Gastrocnemius medialis (tissue), 4 donors: ENCODE results near the gene NCAPG. TPM values are rescaled to one million over a fixed set of nuclear protein-coding genes. Genes with fewer than 3 reads are reported as not detected.

Experiments
- ATAC-seq, 2 donors: fragments of 150-250 bp; one replicate each; pipeline ENCODE4 v1.9.1; 2016
- DNase-seq, 2 donors: peaks; one replicate each; pipeline ENCODE4 v3.0.0-alpha.2; 2019
- H3K27ac ChIP-seq, 4 donors: fragments of 200-600 bp; sonication (generic); 1 replicate in 1 of 4; 2 replicates in 3 of 4; pipeline ENCODE4 v1.5.1; 2016 to 2018; ENCODE audit warnings: mild to moderate bottlenecking in 2 of 4, moderate library complexity in 1 of 4
- H3K27me3 ChIP-seq, 3 donors: fragments of 200-600 bp; sonication (generic) in 2 of 3; 1 replicate in 1 of 3; 2 replicates in 2 of 3; pipeline versions ENCODE4 v1.5.1 to v1.6.0; 2016 to 2019; ENCODE audit warnings: mild to moderate bottlenecking in 1 of 3, moderate library complexity in 1 of 3
- H3K36me3 ChIP-seq, 2 donors: fragments of 200-600 bp; sonication (generic) in 1 of 2; one replicate each; pipeline ENCODE4 v1.5.1; 2017 to 2018
- H3K4me1 ChIP-seq, 2 donors: fragments of 200-600 bp; sonication (generic) in 1 of 2; one replicate each; pipeline ENCODE4 v1.5.1; 2016 to 2017; ENCODE audit warnings: mild to moderate bottlenecking in 2 of 2
- H3K4me3 ChIP-seq, 4 donors: fragments of 200-600 bp; sonication (generic) in 3 of 4; 1 replicate in 1 of 4; 2 replicates in 3 of 4; pipeline ENCODE4 v1.5.1; 2016 to 2019; ENCODE audit warnings: mild to moderate bottlenecking in 2 of 4
- H3K9me3 ChIP-seq, 3 donors: fragments of 200-600 bp; sonication (generic) in 2 of 3; 1 replicate in 1 of 3; 2 replicates in 2 of 3; pipeline ENCODE4 v1.5.1; 2016 to 2019
- POLR2A ChIP-seq, 2 donors: fragments of 450-650 bp; IDR thresholded peaks; one replicate each; pipeline ENCODE4 v1.6.1; 2017; ENCODE audit warnings: antibody characterized with exemption in 2 of 2, mild to moderate bottlenecking in 2 of 2, moderate library complexity in 2 of 2
- in situ Hi-C, 4 donors: fragments of 200-750 bp; cut with MboI; loops; one replicate each; pipeline versions ENCODE4 v1.15.0 to v1.8.0; 2017; ENCODE audit warnings: low sequenced_read_pairs in 4 of 4
- intact Hi-C: fragments of 100-400 bp; cut with DNase I; formaldehyde crosslinking; loops from one replicate; pipeline ENCODE4 v1.15.1; 2023; ENCODE audit warnings: low total_unique reads
- total RNA-seq, 4 donors: library from RNA; depleted of rRNA; stranded (reverse); fragments of >200 nt; gene quantifications; one replicate each; pipeline versions ENCODE4 v1.1.0 to v1.2.3, GENCODE V29; 2016
- TF ChIP-seq, protein P1 (sequence below), 5 experiments: fragments of 450-650 bp in 3 of 5; fragments of 200-600 bp in 2 of 5; sonication (generic) in 2 of 5; IDR thresholded peaks in 4 of 5; conservative IDR thresholded peaks in 1 of 5; 1 replicate in 4 of 5; 2 replicates in 1 of 5; pipeline ENCODE4 v1.5.1; 2016 to 2019; ENCODE audit warnings: antibody characterized with exemption in 5 of 5, mild to moderate bottlenecking in 3 of 5, moderate library complexity in 3 of 5

Gene NCAPG
- total RNA-seq, 4 donors from 2014 or later = 0.25 to 0.49 (median 0.33) TPM; not detected in 1

DNA sequence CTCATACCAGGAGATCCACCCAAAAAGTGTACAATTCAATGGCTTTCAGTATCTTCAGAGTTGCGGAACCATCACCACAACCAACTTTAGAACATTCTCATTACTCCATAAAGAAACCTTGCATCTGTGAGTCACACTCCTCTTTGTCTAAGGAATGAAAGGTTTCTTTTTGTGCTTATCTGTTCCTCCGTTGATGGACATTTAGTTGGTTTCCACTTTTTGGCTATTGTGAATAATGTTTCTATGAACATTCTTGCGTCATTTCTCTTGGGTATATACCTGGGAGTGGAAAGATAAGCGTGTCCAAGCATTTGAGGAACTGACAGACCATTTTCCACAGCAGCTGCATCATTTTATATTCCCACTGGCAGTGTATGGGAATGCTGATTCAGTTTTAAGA, 39.9 kb upstream of the NCAPG start:
- Histone ChIP-seq H3K4me1 (peaks cover 4 to 18% of the 10 kb centered on the region in 2 donors), H3K27me3 (no peaks in the 10 kb centered on the region), H3K9me3 (no peaks in the 10 kb centered on the region), H3K4me3 (peak overlapping the region in 1 of 4 donors; percentile 7), H3K27ac (peak overlapping the region; percentile 64 to 77 (median 70)), H3K36me3 (no peaks in the 10 kb centered on the region)
- in situ Hi-C loops (no loop called here), intact Hi-C loops (no loop called here)
- TF ChIP-seq, protein P1, sequence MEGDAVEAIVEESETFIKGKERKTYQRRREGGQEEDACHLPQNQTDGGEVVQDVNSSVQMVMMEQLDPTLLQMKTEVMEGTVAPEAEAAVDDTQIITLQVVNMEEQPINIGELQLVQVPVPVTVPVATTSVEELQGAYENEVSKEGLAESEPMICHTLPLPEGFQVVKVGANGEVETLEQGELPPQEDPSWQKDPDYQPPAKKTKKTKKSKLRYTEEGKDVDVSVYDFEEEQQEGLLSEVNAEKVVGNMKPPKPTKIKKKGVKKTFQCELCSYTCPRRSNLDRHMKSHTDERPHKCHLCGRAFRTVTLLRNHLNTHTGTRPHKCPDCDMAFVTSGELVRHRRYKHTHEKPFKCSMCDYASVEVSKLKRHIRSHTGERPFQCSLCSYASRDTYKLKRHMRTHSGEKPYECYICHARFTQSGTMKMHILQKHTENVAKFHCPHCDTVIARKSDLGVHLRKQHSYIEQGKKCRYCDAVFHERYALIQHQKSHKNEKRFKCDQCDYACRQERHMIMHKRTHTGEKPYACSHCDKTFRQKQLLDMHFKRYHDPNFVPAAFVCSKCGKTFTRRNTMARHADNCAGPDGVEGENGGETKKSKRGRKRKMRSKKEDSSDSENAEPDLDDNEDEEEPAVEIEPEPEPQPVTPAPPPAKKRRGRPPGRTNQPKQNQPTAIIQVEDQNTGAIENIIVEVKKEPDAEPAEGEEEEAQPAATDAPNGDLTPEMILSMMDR (IDR thresholded peaks at IDR 0.05 in 4 of 5, conservative IDR thresholded peaks at IDR 0.05 in 1 of 5) = no peak
- TF ChIP-seq POLR2A (IDR thresholded peaks at IDR 0.05) = no peak
- ATAC-seq (peak in 1 of 2 donors; percentile 28), DNase-seq (no peak)

DNA sequence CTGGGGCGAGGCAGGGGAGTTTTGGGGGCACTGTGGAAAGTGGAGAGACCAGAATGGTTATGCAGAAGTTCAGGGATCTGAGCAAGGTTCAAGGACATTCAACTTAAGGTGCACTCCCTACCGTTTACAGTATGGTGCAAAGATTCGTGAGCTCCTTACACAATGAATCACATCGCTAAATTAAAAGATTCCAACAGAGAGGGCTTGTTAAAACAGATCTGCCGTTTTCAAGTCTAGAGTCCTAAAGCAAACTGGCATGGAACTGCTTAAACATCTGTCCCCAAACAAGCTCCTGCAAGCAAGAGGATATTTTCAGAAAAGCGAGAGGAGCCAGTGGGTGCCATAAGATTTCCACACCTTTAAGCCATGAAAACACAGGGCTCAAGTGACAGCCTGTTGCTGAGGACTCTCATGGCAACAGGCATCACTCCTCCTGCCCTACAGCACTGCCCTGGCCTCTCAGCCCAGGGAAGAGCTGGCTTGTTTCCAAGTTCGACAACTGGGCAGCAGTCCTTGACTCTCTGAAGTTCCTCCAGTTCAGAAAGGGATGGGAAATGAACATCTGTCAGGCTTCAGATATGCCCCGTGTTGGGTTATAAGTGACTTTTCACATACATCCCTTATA, 39.4 kb upstream of the NCAPG start:
- TF ChIP-seq, protein P1 (IDR thresholded peaks at IDR 0.05 in 4 of 5, conservative IDR thresholded peaks at IDR 0.05 in 1 of 5) = no peak
- no peak for TF ChIP-seq POLR2A (IDR thresholded peaks at IDR 0.05)
- DNase-seq (peak; percentile 31 to 77), ATAC-seq (peak; percentile 88 to 94)
- peaks cover 4 to 18% of the 10 kb centered on the region in 2 donors for H3K4me1 ChIP-seq
- H3K27ac ChIP-seq = peak overlapping the region; percentile 64 to 77 (median 70)
- H3K36me3 ChIP-seq = no peaks in the 10 kb centered on the region
- H3K27me3 ChIP-seq = no peaks in the 10 kb centered on the region
- peak overlapping the region in 1 of 4 donors; percentile 7 for H3K4me3 ChIP-seq
- H3K9me3 ChIP-seq = no peaks in the 10 kb centered on the region
- intact Hi-C loops = no loop called here
- in situ Hi-C loops = no loop called here

DNA sequence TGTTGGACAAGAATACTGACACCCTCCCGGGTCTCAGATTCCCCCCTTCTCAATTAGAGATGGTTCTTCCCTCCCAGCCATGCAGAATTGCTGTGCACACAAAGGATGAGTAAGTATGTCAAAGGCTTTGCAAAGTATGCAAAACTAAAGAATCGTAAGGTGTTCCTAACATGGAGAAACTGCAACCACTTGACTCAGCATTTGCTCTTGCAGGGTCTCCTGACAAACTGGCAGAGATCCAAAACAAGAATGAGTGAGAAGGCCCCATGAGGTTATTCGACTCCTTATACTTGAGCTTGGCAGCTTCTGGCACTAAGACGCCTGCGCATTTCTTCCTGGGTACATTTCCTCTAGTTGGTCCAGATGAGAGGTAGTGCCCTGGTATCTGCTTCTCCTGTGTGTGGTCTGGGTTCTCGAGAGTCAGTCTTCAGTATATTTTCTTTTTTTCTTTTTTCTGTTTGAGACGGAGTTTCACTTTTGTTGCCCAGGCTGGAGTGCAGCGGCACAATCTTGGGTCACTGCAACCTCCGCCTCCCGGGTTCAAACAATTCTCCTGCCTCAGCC, 37.6 kb upstream of the NCAPG start:
- DNase-seq = no peak
- peak overlapping the region in 1 of 4 donors; percentile 21 for H3K27ac ChIP-seq
- H3K9me3 ChIP-seq = no peaks in the 10 kb centered on the region
- H3K27me3 ChIP-seq = no peaks in the 10 kb centered on the region
- peaks cover 4 to 18% of the 10 kb centered on the region in 2 donors for H3K4me1 ChIP-seq
- no peaks in the 10 kb centered on the region for H3K36me3 ChIP-seq
- H3K4me3 ChIP-seq = no peak overlapping the region
- no peak for ATAC-seq
- in situ Hi-C loops = no loop called here
- TF ChIP-seq, protein P1 (IDR thresholded peaks at IDR 0.05 in 4 of 5, conservative IDR thresholded peaks at IDR 0.05 in 1 of 5) = no peak
- no peak for TF ChIP-seq POLR2A (IDR thresholded peaks at IDR 0.05)
- intact Hi-C loops = no loop called here

DNA sequence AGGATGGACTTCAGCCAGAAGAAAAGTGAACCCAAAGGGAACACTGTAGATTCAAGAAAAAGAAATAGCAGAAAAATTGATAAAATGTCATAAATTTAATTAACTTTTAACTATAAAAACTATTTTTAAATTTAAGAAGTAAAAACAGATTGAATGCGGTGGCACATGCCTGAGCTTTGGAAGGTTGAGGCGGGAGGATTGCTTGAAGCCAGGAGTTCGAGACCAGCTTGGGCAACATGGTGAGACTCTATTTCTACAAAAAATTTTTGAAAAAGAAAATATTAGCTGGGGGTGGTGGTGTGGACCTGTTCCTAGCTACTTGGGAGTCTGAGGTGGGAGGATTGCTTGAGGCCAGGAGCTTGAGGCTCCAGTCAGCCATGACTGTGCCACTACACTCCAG, 32.3 kb upstream of the NCAPG start:
- Histone ChIP-seq H3K9me3 (no peaks in the 10 kb centered on the region), H3K4me1 (peaks cover 12 to 26% of the 10 kb centered on the region in 2 donors), H3K4me3 (no peak overlapping the region), H3K27ac (no peak overlapping the region), H3K36me3 (no peaks in the 10 kb centered on the region), H3K27me3 (peaks cover 0 to 12% (median 6%) of the 10 kb centered on the region in 3 donors)
- TF ChIP-seq POLR2A (IDR thresholded peaks at IDR 0.05) = no peak
- TF ChIP-seq, protein P1 (IDR thresholded peaks at IDR 0.05 in 4 of 5, conservative IDR thresholded peaks at IDR 0.05 in 1 of 5) = no peak
- intact Hi-C loops = no loop called here
- ATAC-seq = no peak
- in situ Hi-C loops = no loop called here
- DNase-seq = no peak
